Measurements from ENCODE around the gene NHS. TPM values are rescaled to one million over a fixed set of nuclear protein-coding genes. Genes with fewer than 3 reads are reported as not detected.

The NHS gene
- total and polyA plus RNA-seq, 8 donors: 0.19 to 1.7 (median 0.54) TPM

- no peak for ATAC-seq
- WGBS, 2 donors: 87 to 92% methylated on average over 6 of the region's 6 CpGs
- TF ChIP-seq CTCF (IDR thresholded peaks at IDR 0.05): no peak
- Histone ChIP-seq H3K4me3 (no peak overlapping the region), H3K4me1 (no peaks in the 10 kb centered on the region), H3K27ac (no peak overlapping the region), H3K9me3 (no peaks in the 10 kb centered on the region), H3K27me3 (no peaks in the 10 kb centered on the region), H3K36me3 (no peaks in the 10 kb centered on the region)
- intact Hi-C loops (cut with DNase I): no loop called here
- DNase-seq: no peak
- no peak for FAIRE-seq
These were observed 63.2 kb downstream of the NHS start for GRCh38 chrX:17438221-17438620.

GRCh38 chrX:17440258-17440657 is 65.3 kb downstream of the NHS start:
- Histone ChIP-seq H3K4me3 (no peak overlapping the region), H3K27me3 (peaks cover 0 to 5% (median 0%) of the 10 kb centered on the region in 4 donors), H3K36me3 (no peaks in the 10 kb centered on the region), H3K9me3 (no peaks in the 10 kb centered on the region), H3K4me1 (no peaks in the 10 kb centered on the region), H3K27ac (no peak overlapping the region)
- no peak for FAIRE-seq
- TF ChIP-seq CTCF (IDR thresholded peaks at IDR 0.05): no peak
- DNase-seq: no peak
- ATAC-seq: no peak
- intact Hi-C loops (cut with DNase I): no loop called here

DNA sequence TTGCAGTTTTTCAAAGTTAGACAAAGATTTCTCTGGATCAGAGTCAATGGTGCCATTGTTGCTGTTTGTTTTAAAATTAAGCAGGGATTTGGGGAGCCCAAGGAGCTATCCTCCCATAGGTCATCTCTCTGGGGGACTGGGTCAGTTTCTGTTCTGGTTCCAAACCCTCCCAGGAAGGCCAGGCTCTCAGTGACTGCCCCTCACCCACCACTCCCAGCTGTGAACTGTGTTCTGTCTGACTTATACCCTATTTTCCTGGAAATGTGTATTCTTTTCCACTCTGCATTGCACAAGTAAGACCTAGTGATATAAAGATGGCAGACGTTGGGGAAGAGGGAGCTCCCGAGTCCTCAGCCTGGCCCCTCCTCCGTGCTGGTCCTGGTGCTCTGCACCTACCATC is 65.8 kb downstream of the NHS start:
- Histone ChIP-seq H3K27ac (no peak overlapping the region), H3K4me1 (no peaks in the 10 kb centered on the region), H3K4me3 (no peak overlapping the region), H3K9me3 (no peaks in the 10 kb centered on the region), H3K27me3 (peaks cover 0 to 7% (median 0%) of the 10 kb centered on the region in 4 donors), H3K36me3 (no peaks in the 10 kb centered on the region)
- 57 to 70% methylated on average over 3 of the region's 3 CpGs for WGBS, 2 donors
- ATAC-seq: no peak
- DNase-seq: no peak
- no peak for FAIRE-seq
- TF ChIP-seq CTCF (IDR thresholded peaks at IDR 0.05): no peak
- intact Hi-C loops (cut with DNase I): no loop called here

DNA sequence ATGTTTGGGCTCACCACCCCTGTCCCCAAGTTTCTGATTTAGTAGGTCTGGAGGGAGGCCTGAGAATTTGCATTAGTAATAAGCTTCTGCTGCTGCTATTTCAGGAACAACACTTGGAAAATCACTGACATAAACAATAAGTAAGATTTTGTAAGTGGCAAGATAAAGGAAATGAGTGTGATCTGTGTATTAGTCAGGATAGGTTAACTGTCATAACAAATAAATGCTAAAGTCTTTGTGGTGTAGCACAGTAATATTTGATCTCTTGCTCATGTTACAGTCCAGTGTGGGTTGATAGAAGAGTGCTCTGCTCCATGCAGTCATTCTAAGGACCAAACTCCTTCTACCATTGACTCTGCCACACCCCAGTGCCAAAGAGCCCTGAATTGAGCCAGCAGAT is 67.0 kb downstream of the NHS start:
- ATAC-seq: no peak
- no peaks in the 10 kb centered on the region for H3K9me3 ChIP-seq
- no peak for TF ChIP-seq CTCF (IDR thresholded peaks at IDR 0.05)
- H3K27ac ChIP-seq: no peak overlapping the region
- no peak for FAIRE-seq
- H3K36me3 ChIP-seq: no peaks in the 10 kb centered on the region
- peaks cover 0 to 3% (median 0%) of the 10 kb centered on the region in 3 donors for H3K4me1 ChIP-seq
- H3K4me3 ChIP-seq: no peak overlapping the region
- DNase-seq: no peak
- intact Hi-C loops (cut with DNase I): no loop called here
- H3K27me3 ChIP-seq: peaks cover 0 to 7% (median 0%) of the 10 kb centered on the region in 4 donors

DNA sequence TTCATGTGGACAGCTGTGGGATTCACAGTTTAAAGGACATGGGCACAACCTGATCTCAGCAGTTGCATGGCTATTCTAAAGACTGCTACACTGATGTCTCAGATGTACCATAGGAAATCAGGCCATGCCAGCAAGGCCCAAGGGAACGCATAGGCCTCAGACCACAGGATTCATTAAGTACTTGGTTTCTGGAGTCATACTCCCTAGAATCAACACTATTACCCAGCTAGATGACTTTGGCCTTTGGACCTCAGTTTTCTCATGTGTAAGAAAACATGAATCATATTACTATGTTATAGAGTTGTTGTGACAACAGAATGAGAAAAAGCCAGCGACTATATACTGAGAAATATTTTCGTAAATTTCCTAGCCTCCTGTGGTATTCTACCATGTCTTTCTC is 67.9 kb downstream of the NHS start:
- no peak overlapping the region for H3K4me3 ChIP-seq
- no peak for TF ChIP-seq CTCF (IDR thresholded peaks at IDR 0.05)
- H3K27ac ChIP-seq: no peak overlapping the region
- 82 to 88% methylated on average over 3 of the region's 3 CpGs for WGBS, 2 donors
- FAIRE-seq: no peak
- no peak for ATAC-seq
- intact Hi-C loops (cut with DNase I): no loop called here
- peaks cover 0 to 7% (median 0%) of the 10 kb centered on the region in 4 donors for H3K27me3 ChIP-seq
- no peaks in the 10 kb centered on the region for H3K9me3 ChIP-seq
- no peaks in the 10 kb centered on the region for H3K36me3 ChIP-seq
- peaks cover 0 to 7% (median 0%) of the 10 kb centered on the region in 3 donors for H3K4me1 ChIP-seq
- DNase-seq: no peak

All from pancreas (tissue), 10 donors.